Activated CD4-positive, alpha-beta T cell treated with anti-CD3 and anti-CD28 coated beads, Interleukin-2, Interleukin-6, amounts not matched to agents 100 ng/mL and 50 ng/mL, durations not matched to agents 16 hours and 8 hours (primary cell): ENCODE measurements around the gene C11orf21.

ENCODE experiments used
- DNase-seq: peaks from one replicate; pipeline ENCODE4 v3.0.0-alpha.2; 2020

Gene C11orf21

GRCh38 chr11:2307501-2308331, 6.0 kb upstream of the C11orf21 start:
- no peak for DNase-seq

GRCh38 chr11:2306877-2307500, 5.3 kb upstream of the C11orf21 start:
- no peak for DNase-seq

- DNase-seq: no peak
Observed at GRCh38 chr11:2306452-2306823, 4.7 kb upstream of the C11orf21 start.

DNA sequence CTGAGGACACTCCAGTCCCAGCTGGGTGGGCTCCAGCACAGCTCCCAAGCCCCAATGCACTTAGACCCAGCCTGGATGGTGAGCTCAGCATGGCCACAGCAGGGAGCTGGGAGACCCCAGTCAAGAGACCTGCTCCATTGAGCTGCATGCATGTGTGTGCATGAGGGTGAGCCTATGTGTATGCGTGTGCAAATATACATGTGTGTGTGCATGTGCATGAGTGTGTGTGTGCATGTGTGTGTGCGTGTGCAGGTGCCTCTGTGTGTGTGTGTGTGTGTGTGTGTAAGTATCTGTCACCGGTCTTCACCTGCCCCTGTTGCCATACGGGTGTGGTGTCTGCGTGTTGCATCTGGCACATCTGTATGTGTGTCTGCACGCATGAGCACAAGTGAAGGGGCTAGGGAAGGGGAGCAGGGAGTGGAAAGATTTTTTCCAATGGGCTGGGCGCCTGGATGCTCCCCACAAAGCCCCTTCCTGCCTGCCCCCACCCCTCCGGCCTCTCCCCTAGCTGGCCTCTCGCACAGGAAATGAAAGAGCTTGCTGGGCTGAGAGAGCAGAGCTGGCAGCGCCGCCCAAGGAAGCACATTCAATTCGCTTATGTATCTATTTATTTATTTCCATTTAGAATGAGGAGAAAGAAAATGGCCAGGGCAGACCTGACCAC, 4.2 kb upstream of the C11orf21 start:
- DNase-seq: no peak

GRCh38 chr11:2305140-2305778, 3.5 kb upstream of the C11orf21 start:
- peak; percentile 88 for DNase-seq

DNA sequence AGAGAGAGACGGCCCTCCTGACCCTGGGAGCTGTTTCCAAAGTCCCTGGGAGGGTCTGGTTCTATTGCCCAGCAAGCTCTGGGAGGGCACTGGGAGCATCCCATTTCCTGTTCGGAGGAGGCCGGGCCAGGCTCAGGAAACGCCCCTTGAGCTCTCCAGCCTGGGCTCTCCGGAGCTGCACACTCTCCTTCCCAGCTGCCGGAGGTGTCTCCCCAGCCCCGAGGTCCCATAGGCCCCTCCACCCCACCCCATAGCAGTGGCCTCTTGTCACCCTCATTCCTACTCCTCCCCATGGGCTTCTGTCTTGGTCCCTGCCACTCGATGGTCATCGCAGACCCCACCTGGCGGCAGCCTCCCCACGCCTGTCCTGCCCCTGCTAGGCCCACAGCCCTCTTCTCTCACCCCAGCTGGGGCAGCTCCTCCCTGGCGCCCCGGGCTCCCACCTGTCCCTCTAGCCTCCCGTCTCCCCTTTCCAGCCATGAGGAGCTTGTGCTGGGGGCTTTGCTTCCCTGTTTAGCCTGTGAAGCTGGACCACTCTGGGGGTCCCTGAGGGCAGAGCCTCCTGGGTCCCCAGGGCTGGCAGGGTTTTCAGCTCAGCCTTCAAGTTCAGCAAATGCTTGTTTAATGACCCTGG, 2.9 kb upstream of the C11orf21 start:
- no peak for DNase-seq

DNA sequence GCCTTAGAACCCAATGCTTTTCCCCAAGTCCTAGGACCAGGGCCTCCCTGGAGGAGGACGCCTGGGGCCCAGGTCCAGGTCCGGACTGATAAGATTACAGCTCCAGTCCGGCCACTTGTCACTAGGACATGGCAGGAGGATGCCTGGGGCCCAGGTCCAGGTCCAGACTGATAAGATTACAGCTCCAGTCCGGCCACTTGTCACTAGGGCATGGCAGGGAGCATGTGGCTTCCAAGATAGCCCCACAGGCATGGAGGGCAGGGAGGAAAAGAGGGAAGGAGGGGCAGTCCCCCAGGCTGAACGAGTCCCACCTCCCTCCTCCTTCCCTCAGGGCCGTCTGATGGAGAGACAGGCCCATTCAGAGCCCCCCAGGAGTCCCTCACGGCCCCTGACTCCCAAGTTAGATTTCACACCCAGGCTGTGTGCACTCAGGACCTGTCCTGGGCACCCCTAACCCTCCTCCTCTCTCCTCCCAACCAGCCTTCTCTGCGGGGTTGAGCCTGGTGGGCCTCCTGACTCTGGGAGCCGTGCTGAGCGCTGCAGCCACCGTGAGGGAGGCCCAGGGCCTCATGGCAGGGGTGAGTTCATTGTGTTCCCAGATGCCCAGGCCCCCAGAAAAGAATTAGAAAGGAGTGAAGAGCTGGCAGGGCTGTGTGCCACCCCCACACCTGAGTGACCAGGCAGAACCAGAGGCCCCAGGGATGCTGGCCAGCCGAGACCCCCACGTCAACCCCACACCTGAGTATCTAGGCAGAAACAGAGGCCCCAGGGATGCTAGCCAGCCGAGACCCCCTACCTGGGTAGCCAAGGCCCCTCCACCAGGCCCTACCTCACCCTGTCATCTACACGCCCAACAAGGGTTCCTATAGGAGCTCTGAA, 2.1 kb upstream of the C11orf21 start:
- DNase-seq: no peak

DNA sequence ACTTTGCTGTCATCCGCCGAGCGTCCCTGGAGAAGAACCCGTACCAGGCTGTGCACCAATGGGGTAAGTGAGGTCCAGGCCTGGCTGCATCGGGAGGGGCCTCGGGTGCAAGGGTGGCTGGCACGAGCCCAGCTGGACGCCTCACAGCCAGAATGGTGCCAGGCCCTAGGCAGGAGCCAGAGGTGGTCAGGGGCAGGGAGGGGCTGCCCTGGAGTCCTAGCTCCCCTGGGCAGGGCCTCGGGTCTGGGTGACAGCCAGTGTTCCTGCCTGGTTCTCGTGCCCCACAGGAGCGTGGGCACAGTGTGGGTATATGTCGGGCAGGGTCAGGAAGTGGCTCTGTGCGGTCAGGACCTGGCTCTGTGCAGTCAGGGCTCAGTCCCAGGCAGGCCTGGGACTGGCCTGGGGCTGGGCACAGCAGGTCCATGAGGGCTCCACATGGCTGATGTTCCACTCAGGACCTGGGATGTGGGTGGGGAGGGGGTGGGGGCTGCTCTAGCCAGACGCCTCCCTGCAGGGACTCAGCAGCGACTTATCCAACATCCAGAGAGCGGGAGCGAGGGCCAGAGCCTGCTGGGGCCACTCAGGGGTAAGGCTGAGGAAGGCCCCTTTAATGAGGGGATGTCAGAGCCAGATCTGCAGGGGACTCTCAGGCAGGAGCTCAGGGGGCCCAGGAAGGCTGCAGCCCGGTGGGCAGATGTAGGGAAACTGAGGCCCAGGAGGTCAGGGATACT, 1.3 kb upstream of the C11orf21 start:
- no peak for DNase-seq

- no peak for DNase-seq
Observed at GRCh38 chr11:2302306-2302895, 683 bp upstream of the C11orf21 start.

DNA sequence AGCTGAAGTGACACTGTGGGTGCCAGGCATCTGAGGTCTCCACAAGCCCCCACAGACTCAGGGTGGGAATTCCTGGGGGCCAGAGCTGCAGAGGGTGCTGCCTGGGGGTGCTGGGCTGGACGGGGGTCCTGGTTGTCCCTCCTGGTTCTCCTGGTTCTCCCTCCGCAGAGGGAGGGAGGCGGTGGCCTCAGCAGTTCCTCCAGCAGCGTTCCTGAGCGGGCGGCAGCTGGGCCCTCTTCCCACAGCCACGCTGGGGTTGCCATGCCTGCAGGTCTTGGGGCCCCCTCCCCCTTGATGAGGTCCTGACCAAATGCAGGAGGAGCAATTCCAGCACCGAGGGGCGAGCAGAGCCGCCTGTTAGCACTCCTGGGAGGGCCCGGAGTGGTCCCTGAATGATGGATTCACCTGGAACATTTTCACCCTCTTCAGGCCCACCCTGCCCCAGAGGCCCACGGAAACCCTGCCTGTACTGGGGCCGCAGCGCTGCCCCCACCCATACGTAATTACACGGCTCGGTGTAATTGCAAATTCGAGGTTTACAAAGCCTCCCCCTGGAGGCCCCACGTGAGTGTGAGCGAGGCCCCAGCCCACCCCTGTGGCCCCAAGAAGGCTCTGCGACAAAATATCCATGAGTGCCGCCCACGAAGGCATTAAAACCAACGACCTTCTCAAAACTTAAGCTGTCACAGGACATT, 635 bp downstream of the C11orf21 start:
- DNase-seq: no peak

GRCh38 chr11:2300290-2300935, 1.3 kb downstream of the C11orf21 start:
- no peak for DNase-seq

- DNase-seq: no peak
Observed at GRCh38 chr11:2299773-2300172, 1.9 kb downstream of the C11orf21 start.

DNA sequence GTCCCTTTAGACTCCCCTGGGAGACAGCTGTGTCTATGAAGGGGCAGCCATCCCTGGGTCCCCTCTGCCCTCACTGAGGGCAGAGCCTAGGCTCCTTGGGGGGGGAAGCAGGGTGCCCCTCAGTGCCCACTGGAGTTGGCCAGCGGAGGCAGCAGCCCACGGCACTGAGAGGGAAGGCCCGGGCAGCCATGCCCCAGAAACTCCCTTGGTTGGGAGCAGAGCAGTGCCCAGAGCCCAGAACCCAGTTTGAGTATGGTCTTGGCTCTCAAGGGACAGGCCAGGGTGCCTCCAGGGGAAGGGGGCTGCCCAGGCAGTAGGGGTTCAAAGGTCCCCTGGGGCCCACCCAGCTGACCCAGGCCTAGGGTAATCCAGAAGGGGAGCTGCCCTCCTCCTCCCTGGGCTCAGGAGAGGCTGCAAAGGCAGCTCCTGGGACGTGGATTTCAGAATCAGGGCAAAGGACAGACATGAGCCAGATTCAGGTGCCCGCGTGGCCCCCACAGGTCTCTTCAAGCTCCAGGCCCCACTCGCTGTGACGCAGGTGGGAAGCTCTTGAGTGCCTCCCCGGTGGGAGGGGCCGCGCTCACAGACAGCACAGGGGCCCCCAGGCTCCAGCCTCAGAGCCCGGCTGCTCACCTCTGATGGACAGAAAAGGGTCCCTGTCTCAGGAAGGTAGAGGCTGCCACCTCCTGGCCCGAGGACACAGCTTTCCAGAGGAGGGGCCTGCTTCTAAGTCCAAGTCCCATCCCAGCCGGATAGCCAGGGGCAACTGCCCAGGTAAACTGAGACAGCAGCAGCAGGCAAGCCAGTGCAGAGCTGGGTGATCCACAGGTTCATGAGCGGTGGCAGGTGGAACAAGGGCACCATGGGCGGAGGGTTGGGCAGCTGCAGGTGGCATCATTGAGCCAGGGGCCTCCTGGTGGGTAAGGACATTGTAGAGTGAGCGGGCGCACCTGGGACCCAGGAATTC, 2.6 kb downstream of the C11orf21 start:
- DNase-seq: no peak

DNA sequence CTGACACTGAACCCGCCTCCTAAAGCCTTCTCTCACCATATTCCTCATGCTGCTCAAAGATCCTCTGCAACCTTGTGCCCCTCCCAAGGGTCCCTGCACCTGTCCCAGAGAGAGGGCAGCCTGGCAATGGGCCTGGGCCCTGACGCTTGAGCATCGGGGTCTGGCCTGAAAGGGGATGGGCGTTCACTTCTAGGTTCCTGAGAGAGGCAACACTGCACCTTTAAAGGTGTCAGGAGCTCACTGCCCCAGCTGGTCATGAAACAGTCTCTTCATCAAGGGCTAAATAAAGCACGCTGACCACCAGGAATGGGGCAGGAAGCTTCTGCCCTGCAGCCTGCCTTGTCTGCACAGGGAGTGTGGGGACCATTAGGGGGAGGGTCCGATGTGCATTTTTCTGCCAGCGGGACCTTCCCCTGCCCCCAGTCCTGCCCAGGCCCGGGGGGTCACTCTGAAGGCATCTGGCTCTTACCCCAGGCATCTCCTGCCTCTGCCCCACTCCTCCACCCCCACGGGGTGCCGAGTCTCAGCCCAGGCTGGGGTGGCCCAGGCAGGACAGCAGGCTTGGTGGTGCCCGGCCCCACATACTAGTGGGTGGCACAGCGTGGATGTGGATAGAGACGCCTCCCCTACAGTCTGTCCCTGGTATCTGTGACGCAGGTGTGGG, 3.5 kb downstream of the C11orf21 start:
- DNase-seq: no peak

DNA sequence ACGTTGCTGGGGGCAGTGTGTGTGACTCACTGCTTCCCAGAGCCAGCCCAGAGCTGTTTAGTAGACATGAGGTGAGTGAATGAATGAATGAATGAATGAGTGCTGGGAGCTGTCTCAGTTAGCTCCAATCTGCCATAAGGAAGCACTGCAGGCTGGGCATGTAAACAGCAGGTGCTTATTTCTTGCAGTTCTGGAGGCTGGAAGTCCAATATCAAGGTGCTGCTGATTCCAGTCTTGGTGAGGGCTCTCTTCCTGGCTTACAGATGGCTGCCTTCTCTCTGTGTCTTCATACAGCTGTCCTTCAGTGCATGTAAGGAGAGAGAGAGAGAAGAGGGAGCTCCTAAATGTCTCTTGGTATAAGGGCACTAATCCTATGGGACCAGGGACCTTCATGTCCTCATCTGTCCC, 4.1 kb downstream of the C11orf21 start:
- no peak for DNase-seq

DNA sequence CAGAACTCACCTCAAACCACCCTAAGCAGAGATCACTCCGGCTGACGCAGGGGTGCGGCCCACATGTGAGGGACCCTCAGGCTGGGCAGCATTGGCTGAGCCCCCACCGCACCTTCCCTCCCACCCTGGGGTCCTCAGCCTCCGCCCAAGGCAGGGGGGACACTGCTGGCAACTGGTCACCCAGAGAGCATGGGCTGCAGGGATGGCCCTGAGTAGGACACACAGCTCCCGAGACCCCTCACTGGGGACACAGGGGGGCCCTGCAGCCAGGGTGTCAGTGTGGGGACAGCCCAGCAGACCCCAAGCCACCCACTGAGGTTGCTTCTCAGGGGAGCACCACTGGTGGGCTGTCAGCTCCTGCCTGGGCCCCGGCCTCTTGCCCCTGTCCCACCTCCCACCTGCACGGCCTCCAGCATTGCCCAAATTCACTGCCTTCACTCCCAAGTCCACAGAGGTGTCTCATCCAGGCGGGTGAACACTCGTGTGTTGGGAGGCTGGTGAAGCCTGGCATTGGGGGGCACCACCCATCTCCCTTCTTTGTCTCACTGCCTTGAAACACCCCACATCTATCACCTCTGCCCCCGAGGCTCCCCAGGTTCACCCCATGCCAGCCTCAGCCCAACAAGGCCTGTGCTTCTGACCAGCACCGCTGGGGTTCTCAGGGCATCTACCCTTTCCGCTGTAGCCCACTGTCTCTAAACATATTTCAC, 4.7 kb downstream of the C11orf21 start:
- DNase-seq: no peak
